ENCODE results near the gene AUP1. TPM values are rescaled to one million over a fixed set of nuclear protein-coding genes. Genes with fewer than 3 reads are reported as not detected.
A peak's percentile ranks its signal among the peaks of the same experiment; 100 is the strongest.

Gene AUP1
- total and polyA plus RNA-seq, 2 donors (not counting 3 experiments of a cell fraction or from before 2014, with no cell fraction given): 103 to 187 TPM

- no peak overlapping the region for H3K27ac ChIP-seq (ENCODE audit: insufficient read depth, low read depth, low read length)
- peaks cover 13% of the 10 kb centered on the region for H3K4me1 ChIP-seq (ENCODE audit: control insufficient read depth, extremely low read depth, insufficient read depth, low read length)
- H3K27me3 ChIP-seq (ENCODE audit: control insufficient read depth in 2 of 2, insufficient read depth in 2 of 2, low read length in 2 of 2): peaks cover 10 to 16% of the 10 kb centered on the region in 2 experiments
- FAIRE-seq (peak; percentile 63), DNase-seq (ENCODE audit: low read depth, low spot score) (no peak)
- POLR2A ChIA-PET: no interaction called here
- CTCF ChIA-PET: interaction anchor here (0.6 to 1.3 kb wide), 6 partner anchors 9 to 92 kb away, joined by 3 to 11 read pairs (median 4); partner anchors contain the start of genes CCDC142, INO80B and TTC31
- peaks cover 3 to 14% of the 10 kb centered on the region in 2 experiments for H3K36me3 ChIP-seq (ENCODE audit: control insufficient read depth in 2 of 2, extremely low read depth in 1 of 2, insufficient read depth in 2 of 2, low read length in 2 of 2)
- no peak overlapping the region for H3K9ac ChIP-seq (replicated peaks; ENCODE audit: extremely low read depth, insufficient read depth, low read length)
- H4K20me1 ChIP-seq (replicated peaks; ENCODE audit: control insufficient read depth, extremely low read depth, insufficient read depth, low read length): no peaks in the 10 kb centered on the region
- no peaks in the 10 kb centered on the region for H3K9me3 ChIP-seq (replicated peaks; ENCODE audit: control insufficient read depth, insufficient read depth, low read length)
- H3K9me1 ChIP-seq (replicated peaks; ENCODE audit: control insufficient read depth, extremely low read depth, insufficient read depth, low read length): no peaks in the 10 kb centered on the region
- H3K4me2 ChIP-seq (ENCODE audit: insufficient read depth, low read length): no peak overlapping the region
- H3K4me3 ChIP-seq (replicated peaks in 1 of 3; ENCODE audit: insufficient read depth in 1 of 3, low read depth in 1 of 3, low read length in 3 of 3): no peak overlapping the region
- H2AFZ ChIP-seq (ENCODE audit: low read depth, low read length): no peak overlapping the region
- BruUV-seq (replicated peaks): no TSS peak
- dilution Hi-C loops (cut with MboI; ENCODE audit: extremely low pct_ligation_motif_present, low sequenced_read_pairs) (no loop called here), intact Hi-C loops (cut with micrococcal nuclease) (no loop called here)
- no peaks in the 10 kb centered on the region for H3K79me2 ChIP-seq (ENCODE audit: control insufficient read depth, insufficient read depth, low read length)
- TF ChIP-seq MYC (IDR thresholded peaks at IDR 0.05; ENCODE audit: low read depth, low read length) (no peak), GATA2 (IDR thresholded peaks at IDR 0.05; ENCODE audit: insufficient read depth, insufficient read length, low read depth, low read length) (no peak), POLR2AphosphoS5 (IDR thresholded peaks at IDR 0.05; ENCODE audit: insufficient read depth, low read depth, low read length) (no peak), FOS (IDR thresholded peaks at IDR 0.05; ENCODE audit: borderline replicate concordance, insufficient read depth, low read length) (no peak), POLR2A (IDR thresholded peaks at IDR 0.05; ENCODE audit: low read depth, low read length) (no peak), JUN (IDR thresholded peaks at IDR 0.05; ENCODE audit: borderline replicate concordance, insufficient read depth, insufficient read length, low read depth) (no peak), EZH2 (IDR thresholded peaks at IDR 0.05; ENCODE audit: borderline replicate concordance, low read depth, low read length, severe bottlenecking) (no peak)
- TF ChIP-seq, protein P1, sequence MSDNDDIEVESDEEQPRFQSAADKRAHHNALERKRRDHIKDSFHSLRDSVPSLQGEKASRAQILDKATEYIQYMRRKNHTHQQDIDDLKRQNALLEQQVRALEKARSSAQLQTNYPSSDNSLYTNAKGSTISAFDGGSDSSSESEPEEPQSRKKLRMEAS (IDR thresholded peaks at IDR 0.05; ENCODE audit: insufficient read depth, insufficient read length): no peak
- TF ChIP-seq, protein P2, sequence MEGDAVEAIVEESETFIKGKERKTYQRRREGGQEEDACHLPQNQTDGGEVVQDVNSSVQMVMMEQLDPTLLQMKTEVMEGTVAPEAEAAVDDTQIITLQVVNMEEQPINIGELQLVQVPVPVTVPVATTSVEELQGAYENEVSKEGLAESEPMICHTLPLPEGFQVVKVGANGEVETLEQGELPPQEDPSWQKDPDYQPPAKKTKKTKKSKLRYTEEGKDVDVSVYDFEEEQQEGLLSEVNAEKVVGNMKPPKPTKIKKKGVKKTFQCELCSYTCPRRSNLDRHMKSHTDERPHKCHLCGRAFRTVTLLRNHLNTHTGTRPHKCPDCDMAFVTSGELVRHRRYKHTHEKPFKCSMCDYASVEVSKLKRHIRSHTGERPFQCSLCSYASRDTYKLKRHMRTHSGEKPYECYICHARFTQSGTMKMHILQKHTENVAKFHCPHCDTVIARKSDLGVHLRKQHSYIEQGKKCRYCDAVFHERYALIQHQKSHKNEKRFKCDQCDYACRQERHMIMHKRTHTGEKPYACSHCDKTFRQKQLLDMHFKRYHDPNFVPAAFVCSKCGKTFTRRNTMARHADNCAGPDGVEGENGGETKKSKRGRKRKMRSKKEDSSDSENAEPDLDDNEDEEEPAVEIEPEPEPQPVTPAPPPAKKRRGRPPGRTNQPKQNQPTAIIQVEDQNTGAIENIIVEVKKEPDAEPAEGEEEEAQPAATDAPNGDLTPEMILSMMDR (IDR thresholded peaks at IDR 0.05; ENCODE audit: extremely low read depth in 1 of 2, insufficient read depth in 1 of 2, low read depth in 1 of 2, low read length in 2 of 2): no peak
Measured at GRCh38 chr2:74493546-74493945, 36.0 kb downstream of the AUP1 start.

Measured in endothelial cell of umbilical vein (primary cell).